Measurements from ENCODE around the gene TPH2. TPM values are rescaled to one million over a fixed set of nuclear protein-coding genes. Genes with fewer than 3 reads are reported as not detected.

Gene TPH2
- total RNA-seq, 1 experiment from 2014 or later: 0.83 TPM

GRCh38 chr12:71949646-71950045, 11.0 kb downstream of the TPH2 start:
- peak overlapping the region; percentile 5; the same call in 1 of the 2 replicates for H3K4me3 Mint-ChIP-seq
- DNase-seq (ENCODE audit: low spot score) (no peak), ATAC-seq (no peak)
- peaks cover 3% of the 10 kb centered on the region for H3K27me3 Mint-ChIP-seq (ENCODE audit: low read depth)
- H3K9me3 Mint-ChIP-seq: no peaks in the 10 kb centered on the region
- TF ChIP-seq IRF1 (CRISPR knock-in tag; IDR thresholded peaks at IDR 0.05) (no peak), CREM (CRISPR knock-in tag; IDR thresholded peaks at IDR 0.05) (no peak), ZNF425 (CRISPR knock-in tag; conservative IDR thresholded peaks at IDR 0.05) (no peak), ZNF121 (CRISPR knock-in tag; IDR thresholded peaks at IDR 0.05) (no peak), JUN (CRISPR knock-in tag; IDR thresholded peaks at IDR 0.05) (no peak), FOXK1 (CRISPR knock-in tag; IDR thresholded peaks at IDR 0.05) (no peak), OVOL2 (CRISPR knock-in tag; IDR thresholded peaks at IDR 0.05; ENCODE audit: borderline replicate concordance) (no peak), E2F1 (CRISPR knock-in tag; IDR thresholded peaks at IDR 0.05) (no peak), AFF4 (CRISPR knock-in tag; IDR thresholded peaks at IDR 0.05; ENCODE audit: borderline replicate concordance) (no peak)
- no peaks in the 10 kb centered on the region for H3K36me3 Mint-ChIP-seq
- ChIA-PET POLR2A (no interaction called here), CTCF (no interaction called here)
- peak overlapping the region; percentile 92 for H3K27ac Mint-ChIP-seq
- peaks cover 87% of the 10 kb centered on the region for H3K4me1 Mint-ChIP-seq

GRCh38 chr12:71950404-71950803, 11.8 kb downstream of the TPH2 start:
- Mint-ChIP-seq H3K4me1 (peaks cover 87% of the 10 kb centered on the region), H3K4me3 (no peak overlapping the region), H3K36me3 (no peaks in the 10 kb centered on the region)
- TF ChIP-seq SMAD4 (CRISPR knock-in tag; IDR thresholded peaks at IDR 0.05) (no peak), PRDM15 (CRISPR knock-in tag; IDR thresholded peaks at IDR 0.05) (no peak), ARID4B (CRISPR knock-in tag; IDR thresholded peaks at IDR 0.05; ENCODE audit: borderline replicate concordance) (no peak), CREM (CRISPR knock-in tag; IDR thresholded peaks at IDR 0.05) (no peak), FOXP4 (CRISPR knock-in tag; IDR thresholded peaks at IDR 0.05) (no peak), NR3C1 (CRISPR knock-in tag; conservative IDR thresholded peaks at IDR 0.05; ENCODE audit: low read depth) (no peak), EMX1 (CRISPR knock-in tag; IDR thresholded peaks at IDR 0.05) (no peak), GRHL2 (CRISPR knock-in tag; IDR thresholded peaks at IDR 0.05; ENCODE audit: insufficient replicate concordance, severe bottlenecking) (no peak)

More at GRCh38 chr12:71950404-71950803, 11.8 kb downstream of the TPH2 start:
- peak overlapping the region; percentile 92 for H3K27ac Mint-ChIP-seq
- DNase-seq (ENCODE audit: low spot score): no peak
- H3K9me3 Mint-ChIP-seq: no peaks in the 10 kb centered on the region
- H3K27me3 Mint-ChIP-seq (ENCODE audit: low read depth): peaks cover 3% of the 10 kb centered on the region
- CTCF ChIA-PET: no interaction called here
- ATAC-seq: no peak
- POLR2A ChIA-PET: no interaction called here

All from WTC11 (cell line).